HepG2 (cell line): ENCODE data around the gene P4HTM. TPM values are rescaled to one million over a fixed set of nuclear protein-coding genes. Genes with fewer than 3 reads are reported as not detected.
A peak's percentile ranks its signal among the peaks of the same experiment; 100 is the strongest.

ENCODE experiments used
- KMT2B ChIP-seq: IDR thresholded peaks from 2 replicates; pipeline ENCODE4 v1.6.1; 2016; ENCODE audit warnings: missing genetic modification reagents, missing compliant biosample characterization
- NCOA5 ChIP-seq: sonication (generic); formaldehyde crosslinking; IDR thresholded peaks from 2 replicates; pipeline ENCODE4 v1.4.0; 2020; ENCODE audit warnings: missing genetic modification reagents
- ZNF136 ChIP-seq: sonication (generic); formaldehyde crosslinking; IDR thresholded peaks from 2 replicates; pipeline ENCODE4 v1.8.1; 2022; ENCODE audit warnings: low read depth, mild to moderate bottlenecking, moderate library complexity, missing genetic modification reagents
- ZNF235 ChIP-seq: sonication (generic); formaldehyde crosslinking; IDR thresholded peaks from 2 replicates; pipeline ENCODE4 v1.8.1; 2023; ENCODE audit warnings: mild to moderate bottlenecking, missing genetic modification reagents, borderline replicate concordance
- ZNF839 ChIP-seq: sonication (generic); formaldehyde crosslinking; IDR thresholded peaks from 2 replicates; pipeline ENCODE4 v1.4.0; 2020; ENCODE audit warnings: missing genetic modification reagents, mild to moderate bottlenecking, borderline replicate concordance
- ZSCAN21 ChIP-seq: sonication (generic); formaldehyde crosslinking; IDR thresholded peaks from 2 replicates; pipeline ENCODE4 v1.8.0; 2022; ENCODE audit warnings: mild to moderate bottlenecking, missing genetic modification reagents, moderate library complexity, borderline replicate concordance
- polyA plus RNA-seq, 8 experiments: library from polyadenylated mRNA; depleted of rRNA in 3 of 8; stranded (reverse) in 7 of 8; unstranded in 1 of 8; fragments of >200 nt; fragmentation: Illumina TruSeq in 4 of 8; extraction: Trizol in 4 of 8; gene quantifications; 2 replicates each; pipeline versions ENCODE4 v1.2.1 to v1.2.3, GENCODE V29; 2011 to 2016; ENCODE audit warnings: low read depth in 4 of 8, missing spikeins in 1 of 8, mixed read lengths in 1 of 8; ENCODE audit not compliant: insufficient read depth in 1 of 8
- total RNA-seq, 5 experiments: library from RNA; depleted of rRNA; stranded (reverse); fragments of >200 nt; fragmentation: Illumina TruSeq; extraction: Trizol; gene quantifications; 2 replicates each; pipeline ENCODE4 v1.2.3, GENCODE V29; 2016; ENCODE audit warnings: low read depth in 1 of 5
- TF ChIP-seq, protein P1 (sequence below): sonication (generic); formaldehyde crosslinking; IDR thresholded peaks from 2 replicates; pipeline ENCODE4 v1.8.1; 2022; ENCODE audit warnings: low read depth, mild to moderate bottlenecking, missing genetic modification reagents
- TF ChIP-seq, protein P2 (sequence below): sonication (generic); formaldehyde crosslinking; IDR thresholded peaks from 2 replicates; pipeline ENCODE4 v1.5.1; 2020; ENCODE audit warnings: mild to moderate bottlenecking, missing genetic modification reagents, borderline replicate concordance
- TF ChIP-seq, protein P3 (sequence below): sonication (generic); formaldehyde crosslinking; IDR thresholded peaks from 2 replicates; pipeline ENCODE4 v1.5.0; 2020; ENCODE audit warnings: missing genetic modification reagents
- TF ChIP-seq, protein P4 (sequence below): sonication (generic); formaldehyde crosslinking; IDR thresholded peaks from 2 replicates; pipeline ENCODE4 v1.4.0; 2020; ENCODE audit warnings: mild to moderate bottlenecking, low read depth, missing genetic modification reagents
- TF ChIP-seq, protein P5 (sequence below): sonication (generic); formaldehyde crosslinking; conservative IDR thresholded peaks from 2 replicates; pipeline ENCODE4 v1.4.0; 2020; ENCODE audit warnings: missing genetic modification reagents
- TF ChIP-seq, protein P6 (sequence below): sonication (generic); formaldehyde crosslinking; IDR thresholded peaks from 2 replicates; pipeline ENCODE4; 2020; ENCODE audit warnings: missing genetic modification reagents, mild to moderate bottlenecking, borderline replicate concordance

P4HTM gene
- total and polyA plus RNA-seq, 2 of the 13 experiments (the other 11 are each of a cell fraction or from before 2014, with no cell fraction given) = 0.01 TPM; not detected in 1

DNA sequence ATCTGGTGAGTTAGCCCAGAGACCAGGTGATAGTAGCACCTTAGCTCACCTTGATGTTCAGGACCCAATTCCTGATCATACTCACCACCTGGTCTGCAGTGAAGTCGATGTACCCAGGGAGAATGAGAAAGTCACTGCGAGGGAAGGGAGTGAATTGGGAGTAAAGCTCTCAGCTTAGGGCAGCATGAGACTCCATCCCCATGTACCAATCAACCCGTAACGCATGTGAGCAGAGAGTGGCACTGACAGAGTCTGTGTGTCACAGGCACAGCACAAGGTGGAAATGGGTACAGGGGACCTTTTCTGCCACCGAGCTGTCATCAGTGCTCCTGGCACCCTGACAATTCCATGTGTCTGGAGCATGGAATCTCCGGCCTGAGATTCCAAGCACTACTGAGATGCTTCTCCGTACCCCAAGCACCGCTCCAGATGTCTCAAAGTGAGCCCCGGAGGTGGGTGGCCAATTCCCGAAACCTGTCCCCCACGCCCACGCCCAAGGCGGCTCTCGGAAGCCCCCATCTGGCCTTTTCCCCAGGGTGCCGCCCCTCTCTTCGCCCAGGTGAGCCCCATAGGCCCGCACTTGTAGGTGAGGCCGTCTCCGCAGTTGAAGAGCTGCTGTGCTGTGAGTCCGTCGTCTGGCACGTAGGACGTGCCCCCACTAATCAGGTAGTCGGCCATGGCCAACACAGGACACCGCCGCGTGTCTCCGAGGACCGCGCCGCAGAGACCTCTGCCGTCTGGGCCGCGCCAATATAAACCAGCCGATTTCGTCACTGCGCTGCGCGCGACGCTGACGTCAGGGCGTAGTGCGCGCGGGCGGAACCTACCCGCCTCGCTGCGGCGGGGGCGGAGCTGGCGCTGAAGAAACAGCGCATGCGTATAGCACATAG lies 38.9 kb downstream of the P4HTM start, which contains the start of gene IMPDH2 (continued):
- TF ChIP-seq, protein P1, sequence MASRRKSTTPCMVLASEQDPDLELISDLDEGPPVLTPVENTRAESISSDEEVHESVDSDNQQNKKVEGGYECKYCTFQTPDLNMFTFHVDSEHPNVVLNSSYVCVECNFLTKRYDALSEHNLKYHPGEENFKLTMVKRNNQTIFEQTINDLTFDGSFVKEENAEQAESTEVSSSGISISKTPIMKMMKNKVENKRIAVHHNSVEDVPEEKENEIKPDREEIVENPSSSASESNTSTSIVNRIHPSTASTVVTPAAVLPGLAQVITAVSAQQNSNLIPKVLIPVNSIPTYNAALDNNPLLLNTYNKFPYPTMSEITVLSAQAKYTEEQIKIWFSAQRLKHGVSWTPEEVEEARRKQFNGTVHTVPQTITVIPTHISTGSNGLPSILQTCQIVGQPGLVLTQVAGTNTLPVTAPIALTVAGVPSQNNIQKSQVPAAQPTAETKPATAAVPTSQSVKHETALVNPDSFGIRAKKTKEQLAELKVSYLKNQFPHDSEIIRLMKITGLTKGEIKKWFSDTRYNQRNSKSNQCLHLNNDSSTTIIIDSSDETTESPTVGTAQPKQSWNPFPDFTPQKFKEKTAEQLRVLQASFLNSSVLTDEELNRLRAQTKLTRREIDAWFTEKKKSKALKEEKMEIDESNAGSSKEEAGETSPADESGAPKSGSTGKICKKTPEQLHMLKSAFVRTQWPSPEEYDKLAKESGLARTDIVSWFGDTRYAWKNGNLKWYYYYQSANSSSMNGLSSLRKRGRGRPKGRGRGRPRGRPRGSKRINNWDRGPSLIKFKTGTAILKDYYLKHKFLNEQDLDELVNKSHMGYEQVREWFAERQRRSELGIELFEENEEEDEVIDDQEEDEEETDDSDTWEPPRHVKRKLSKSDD = peak; percentile 91
- TF ChIP-seq ZNF235 (0 out of 2 replicates have a peak, but pooled peaks have one; percentile 78), ZNF136 (0 out of 2 replicates have a peak, but pooled peaks have one; percentile 35), ZNF839 (CRISPR knock-in tag) (peak; percentile 77; the same call in 1 of the 2 replicates), NCOA5 (CRISPR knock-in tag) (peak; percentile 21), ZSCAN21 (CRISPR knock-in tag) (peak; percentile 92; the same call in 1 of the 2 replicates), KMT2B (peak; percentile 93)
- TF ChIP-seq, protein P2, sequence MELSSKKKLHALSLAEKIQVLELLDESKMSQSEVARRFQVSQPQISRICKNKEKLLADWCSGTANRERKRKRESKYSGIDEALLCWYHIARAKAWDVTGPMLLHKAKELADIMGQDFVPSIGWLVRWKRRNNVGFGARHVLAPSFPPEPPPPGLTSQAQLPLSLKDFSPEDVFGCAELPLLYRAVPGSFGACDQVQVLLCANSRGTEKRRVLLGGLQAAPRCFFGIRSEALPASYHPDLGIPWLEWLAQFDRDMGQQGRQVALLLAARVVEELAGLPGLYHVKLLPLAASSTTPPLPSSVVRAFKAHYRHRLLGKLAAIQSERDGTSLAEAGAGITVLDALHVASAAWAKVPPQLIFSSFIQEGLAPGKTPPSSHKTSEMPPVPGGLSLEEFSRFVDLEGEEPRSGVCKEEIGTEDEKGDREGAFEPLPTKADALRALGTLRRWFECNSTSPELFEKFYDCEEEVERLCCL = no peak
- TF ChIP-seq, protein P3, sequence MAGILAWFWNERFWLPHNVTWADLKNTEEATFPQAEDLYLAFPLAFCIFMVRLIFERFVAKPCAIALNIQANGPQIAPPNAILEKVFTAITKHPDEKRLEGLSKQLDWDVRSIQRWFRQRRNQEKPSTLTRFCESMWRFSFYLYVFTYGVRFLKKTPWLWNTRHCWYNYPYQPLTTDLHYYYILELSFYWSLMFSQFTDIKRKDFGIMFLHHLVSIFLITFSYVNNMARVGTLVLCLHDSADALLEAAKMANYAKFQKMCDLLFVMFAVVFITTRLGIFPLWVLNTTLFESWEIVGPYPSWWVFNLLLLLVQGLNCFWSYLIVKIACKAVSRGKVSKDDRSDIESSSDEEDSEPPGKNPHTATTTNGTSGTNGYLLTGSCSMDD (CRISPR knock-in tag) = peak; percentile 65; the same call in 1 of the 2 replicates
- TF ChIP-seq, protein P4, sequence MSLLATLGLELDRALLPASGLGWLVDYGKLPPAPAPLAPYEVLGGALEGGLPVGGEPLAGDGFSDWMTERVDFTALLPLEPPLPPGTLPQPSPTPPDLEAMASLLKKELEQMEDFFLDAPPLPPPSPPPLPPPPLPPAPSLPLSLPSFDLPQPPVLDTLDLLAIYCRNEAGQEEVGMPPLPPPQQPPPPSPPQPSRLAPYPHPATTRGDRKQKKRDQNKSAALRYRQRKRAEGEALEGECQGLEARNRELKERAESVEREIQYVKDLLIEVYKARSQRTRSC (CRISPR knock-in tag) = peak; percentile 79; the same call in 1 of the 2 replicates
- TF ChIP-seq, protein P5, sequence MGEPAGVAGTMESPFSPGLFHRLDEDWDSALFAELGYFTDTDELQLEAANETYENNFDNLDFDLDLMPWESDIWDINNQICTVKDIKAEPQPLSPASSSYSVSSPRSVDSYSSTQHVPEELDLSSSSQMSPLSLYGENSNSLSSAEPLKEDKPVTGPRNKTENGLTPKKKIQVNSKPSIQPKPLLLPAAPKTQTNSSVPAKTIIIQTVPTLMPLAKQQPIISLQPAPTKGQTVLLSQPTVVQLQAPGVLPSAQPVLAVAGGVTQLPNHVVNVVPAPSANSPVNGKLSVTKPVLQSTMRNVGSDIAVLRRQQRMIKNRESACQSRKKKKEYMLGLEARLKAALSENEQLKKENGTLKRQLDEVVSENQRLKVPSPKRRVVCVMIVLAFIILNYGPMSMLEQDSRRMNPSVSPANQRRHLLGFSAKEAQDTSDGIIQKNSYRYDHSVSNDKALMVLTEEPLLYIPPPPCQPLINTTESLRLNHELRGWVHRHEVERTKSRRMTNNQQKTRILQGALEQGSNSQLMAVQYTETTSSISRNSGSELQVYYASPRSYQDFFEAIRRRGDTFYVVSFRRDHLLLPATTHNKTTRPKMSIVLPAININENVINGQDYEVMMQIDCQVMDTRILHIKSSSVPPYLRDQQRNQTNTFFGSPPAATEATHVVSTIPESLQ (CRISPR knock-in tag) = no peak
- TF ChIP-seq, protein P6, sequence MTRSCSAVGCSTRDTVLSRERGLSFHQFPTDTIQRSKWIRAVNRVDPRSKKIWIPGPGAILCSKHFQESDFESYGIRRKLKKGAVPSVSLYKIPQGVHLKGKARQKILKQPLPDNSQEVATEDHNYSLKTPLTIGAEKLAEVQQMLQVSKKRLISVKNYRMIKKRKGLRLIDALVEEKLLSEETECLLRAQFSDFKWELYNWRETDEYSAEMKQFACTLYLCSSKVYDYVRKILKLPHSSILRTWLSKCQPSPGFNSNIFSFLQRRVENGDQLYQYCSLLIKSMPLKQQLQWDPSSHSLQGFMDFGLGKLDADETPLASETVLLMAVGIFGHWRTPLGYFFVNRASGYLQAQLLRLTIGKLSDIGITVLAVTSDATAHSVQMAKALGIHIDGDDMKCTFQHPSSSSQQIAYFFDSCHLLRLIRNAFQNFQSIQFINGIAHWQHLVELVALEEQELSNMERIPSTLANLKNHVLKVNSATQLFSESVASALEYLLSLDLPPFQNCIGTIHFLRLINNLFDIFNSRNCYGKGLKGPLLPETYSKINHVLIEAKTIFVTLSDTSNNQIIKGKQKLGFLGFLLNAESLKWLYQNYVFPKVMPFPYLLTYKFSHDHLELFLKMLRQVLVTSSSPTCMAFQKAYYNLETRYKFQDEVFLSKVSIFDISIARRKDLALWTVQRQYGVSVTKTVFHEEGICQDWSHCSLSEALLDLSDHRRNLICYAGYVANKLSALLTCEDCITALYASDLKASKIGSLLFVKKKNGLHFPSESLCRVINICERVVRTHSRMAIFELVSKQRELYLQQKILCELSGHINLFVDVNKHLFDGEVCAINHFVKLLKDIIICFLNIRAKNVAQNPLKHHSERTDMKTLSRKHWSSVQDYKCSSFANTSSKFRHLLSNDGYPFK (CRISPR knock-in tag) = peak; percentile 87
